HPDE6-E6E7 (cell line): ENCODE results near the gene MESD.
A peak's percentile ranks its signal among the peaks of the same experiment; 100 is the strongest.

Experiments used
- DNase-seq: peaks from one replicate; pipeline ENCODE4 v3.0.0; 2011; ENCODE audit warnings: missing footprints; ENCODE audit errors: extremely low spot score

Gene MESD

GRCh38 chr15:80989518-80990478, at the start of gene MESD:
Gene MESD, minus strand, starts transcription at chr15:80989819. Its CDS starts 28 bp downstream, at chr15:80989791.
- DNase-seq, result peak; percentile 95

GRCh38 chr15:81038975-81039607, 49.5 kb upstream of the MESD start:
- peak; percentile 29 for DNase-seq

- DNase-seq, result no peak
Measured at GRCh38 chr15:81037952-81038743, 48.5 kb upstream of the MESD start.

- DNase-seq, result no peak
Measured at GRCh38 chr15:81033508-81033907, 43.9 kb upstream of the MESD start.

- DNase-seq, result no peak
Measured at GRCh38 chr15:81032818-81033217, 43.2 kb upstream of the MESD start.

GRCh38 chr15:81032355-81032754, 42.7 kb upstream of the MESD start:
- DNase-seq, result no peak

GRCh38 chr15:81031203-81031602, 41.6 kb upstream of the MESD start:
- DNase-seq, result no peak

GRCh38 chr15:81030301-81030750, 40.7 kb upstream of the MESD start:
- no peak for DNase-seq

GRCh38 chr15:81029414-81030300, 40.0 kb upstream of the MESD start:
- peak; percentile 19 for DNase-seq

GRCh38 chr15:81026836-81027599, 37.4 kb upstream of the MESD start:
- DNase-seq, result no peak

GRCh38 chr15:81025721-81026370, 36.2 kb upstream of the MESD start:
- no peak for DNase-seq

GRCh38 chr15:81024936-81025335, 35.3 kb upstream of the MESD start:
- no peak for DNase-seq

- DNase-seq, result no peak
Measured at GRCh38 chr15:81024265-81024872, 34.8 kb upstream of the MESD start.

- DNase-seq, result peak; percentile 44
Measured at GRCh38 chr15:81023483-81024264, 34.1 kb upstream of the MESD start.

GRCh38 chr15:81021321-81021720, 31.7 kb upstream of the MESD start:
- DNase-seq, result no peak

- DNase-seq, result no peak
Measured at GRCh38 chr15:81018197-81018596, 28.6 kb upstream of the MESD start.

- no peak for DNase-seq
Measured at GRCh38 chr15:81016489-81017068, 27.0 kb upstream of the MESD start.
